Measurements from ENCODE around the gene BOK. TPM values are rescaled to one million over a fixed set of nuclear protein-coding genes. Genes with fewer than 3 reads are reported as not detected.

BOK gene
- polyA plus RNA-seq, 3 donors, result 0.05 TPM; not detected in 2

DNA sequence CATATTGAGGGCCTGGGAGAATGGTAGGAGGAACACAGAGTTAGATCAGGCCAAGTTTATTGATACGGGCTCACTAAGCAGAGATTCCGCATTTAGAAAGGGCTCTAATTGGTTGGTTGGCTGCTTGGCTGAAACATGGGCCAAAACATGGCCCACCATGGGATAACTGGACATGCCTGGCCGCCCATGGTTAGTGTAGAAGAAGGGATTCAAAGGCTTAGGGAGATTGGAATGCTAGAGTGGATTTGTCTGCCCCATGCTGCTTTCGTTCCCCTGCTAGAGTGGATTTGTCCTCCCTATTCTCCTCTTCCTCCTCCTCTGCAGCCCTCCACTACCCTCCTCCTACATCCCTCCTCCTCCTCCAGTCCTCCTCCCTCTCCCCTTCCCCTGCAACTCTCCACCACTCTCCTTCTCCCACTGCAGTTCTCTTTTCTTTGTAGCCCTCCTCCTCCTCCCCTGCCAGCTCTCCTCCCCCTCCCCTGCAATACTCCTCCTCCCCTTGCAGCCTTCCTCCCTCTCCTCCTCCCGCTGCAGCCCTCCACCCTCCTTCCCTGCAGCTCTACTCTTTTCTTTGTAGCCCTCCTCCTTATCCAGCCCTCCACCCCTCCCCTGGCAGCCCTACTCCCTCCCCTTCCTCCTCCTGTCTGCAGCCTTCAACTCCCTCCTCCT, 17.2 kb downstream of the BOK start:
- Mint-ChIP-seq H3K27ac (peak overlapping the region in 1 of 7 donors; percentile 50), H3K4me3 (no peak overlapping the region)

DNA sequence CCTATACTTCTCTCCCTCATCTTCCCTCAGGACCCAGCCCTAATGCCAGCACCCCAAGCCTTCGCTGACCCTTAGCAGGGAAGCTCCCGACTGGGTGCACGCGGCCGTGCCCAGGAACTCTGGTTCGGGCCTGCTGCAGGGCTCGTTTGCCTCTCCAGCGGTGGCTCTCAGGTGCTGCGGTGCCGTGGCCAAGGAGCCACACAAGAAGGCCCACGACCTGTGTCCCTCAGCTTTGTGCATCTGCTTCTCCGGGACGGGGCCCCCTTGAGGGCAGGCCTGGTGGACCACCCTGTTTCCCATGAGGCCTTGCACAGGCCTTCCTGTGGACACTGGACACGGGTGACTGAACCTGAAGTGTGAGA, 17.7 kb downstream of the BOK start:
- Histone ChIP-seq H3K4me2 (replicated peaks; ENCODE audit: extremely low read depth, low read length, poor library complexity, severe bottlenecking) (no peak overlapping the region), H3K27ac (ENCODE audit: low read depth in 1 of 2, low read length in 2 of 2) (no peak overlapping the region), H3K4me3 (replicated peaks in 1 of 3; ENCODE audit: low read depth in 2 of 3, low read length in 3 of 3) (no peak overlapping the region), H4K20me1 (ENCODE audit: insufficient read depth, low read length) (no peaks in the 10 kb centered on the region), H3K36me3 (replicated peaks in 1 of 2; ENCODE audit: control insufficient read depth in 1 of 2, insufficient read depth in 2 of 2, low read length in 2 of 2) (no peaks in the 10 kb centered on the region), H3K9me3 (replicated peaks in 1 of 2; ENCODE audit: control insufficient read depth in 1 of 2, insufficient read depth in 1 of 2, low read length in 2 of 2) (peaks cover 0 to 17% of the 10 kb centered on the region in 2 donors), H2AFZ (ENCODE audit: insufficient read depth, low read depth, low read length, poor library complexity, severe bottlenecking) (no peak overlapping the region), H3K9ac (ENCODE audit: insufficient read depth, low read length, poor library complexity, severe bottlenecking) (no peak overlapping the region), H3K79me2 (ENCODE audit: insufficient read depth, low read length) (no peaks in the 10 kb centered on the region), H3K4me1 (ENCODE audit: control insufficient read depth in 1 of 2, insufficient read depth in 2 of 2, low read length in 2 of 2) (no peaks in the 10 kb centered on the region), H3K27me3 (ENCODE audit: control insufficient read depth in 2 of 2, insufficient read depth in 2 of 2, low read length in 2 of 2) (no peaks in the 10 kb centered on the region)
- no peak overlapping the region for H3K27ac Mint-ChIP-seq
- intact Hi-C loops (cut with micrococcal nuclease), result no loop called here
- H3K36me3 Mint-ChIP-seq, result peaks cover 2 to 14% of the 10 kb centered on the region in 2 donors
- TF ChIP-seq, protein P1, sequence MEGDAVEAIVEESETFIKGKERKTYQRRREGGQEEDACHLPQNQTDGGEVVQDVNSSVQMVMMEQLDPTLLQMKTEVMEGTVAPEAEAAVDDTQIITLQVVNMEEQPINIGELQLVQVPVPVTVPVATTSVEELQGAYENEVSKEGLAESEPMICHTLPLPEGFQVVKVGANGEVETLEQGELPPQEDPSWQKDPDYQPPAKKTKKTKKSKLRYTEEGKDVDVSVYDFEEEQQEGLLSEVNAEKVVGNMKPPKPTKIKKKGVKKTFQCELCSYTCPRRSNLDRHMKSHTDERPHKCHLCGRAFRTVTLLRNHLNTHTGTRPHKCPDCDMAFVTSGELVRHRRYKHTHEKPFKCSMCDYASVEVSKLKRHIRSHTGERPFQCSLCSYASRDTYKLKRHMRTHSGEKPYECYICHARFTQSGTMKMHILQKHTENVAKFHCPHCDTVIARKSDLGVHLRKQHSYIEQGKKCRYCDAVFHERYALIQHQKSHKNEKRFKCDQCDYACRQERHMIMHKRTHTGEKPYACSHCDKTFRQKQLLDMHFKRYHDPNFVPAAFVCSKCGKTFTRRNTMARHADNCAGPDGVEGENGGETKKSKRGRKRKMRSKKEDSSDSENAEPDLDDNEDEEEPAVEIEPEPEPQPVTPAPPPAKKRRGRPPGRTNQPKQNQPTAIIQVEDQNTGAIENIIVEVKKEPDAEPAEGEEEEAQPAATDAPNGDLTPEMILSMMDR (IDR thresholded peaks at IDR 0.05), result no peak
- WGBS (ENCODE audit: insufficient coverage), result 97% methylated on average over 13 of the region's 14 CpGs
- H3K27me3 Mint-ChIP-seq (ENCODE audit: low read depth in 3 of 3), result peaks cover 0 to 4% (median 0%) of the 10 kb centered on the region in 3 donors
- no peaks in the 10 kb centered on the region for H3K4me1 Mint-ChIP-seq
- peaks cover 1 to 10% (median 5%) of the 10 kb centered on the region in 7 donors for H3K9me3 Mint-ChIP-seq
- H3K4me3 Mint-ChIP-seq, result no peak overlapping the region
- DNase-seq, result no peak

More for the DNA sequence above, 17.2 kb downstream of the BOK start:
- H3K27me3 Mint-ChIP-seq (ENCODE audit: low read depth in 3 of 3), result peaks cover 0 to 4% (median 0%) of the 10 kb centered on the region in 3 donors
- intact Hi-C loops (cut with micrococcal nuclease), result no loop called here
- no peak overlapping the region for H3K9ac ChIP-seq (ENCODE audit: insufficient read depth, low read length, poor library complexity, severe bottlenecking)
- H3K79me2 ChIP-seq (ENCODE audit: insufficient read depth, low read length), result no peaks in the 10 kb centered on the region
- H3K4me1 Mint-ChIP-seq, result no peaks in the 10 kb centered on the region
- no peak for DNase-seq
- H3K27ac ChIP-seq (ENCODE audit: low read depth in 1 of 2, low read length in 2 of 2), result no peak overlapping the region
- H3K4me1 ChIP-seq (ENCODE audit: control insufficient read depth in 1 of 2, insufficient read depth in 2 of 2, low read length in 2 of 2), result no peaks in the 10 kb centered on the region
- TF ChIP-seq, protein P1 (IDR thresholded peaks at IDR 0.05), result no peak
- H2AFZ ChIP-seq (ENCODE audit: insufficient read depth, low read depth, low read length, poor library complexity, severe bottlenecking), result no peak overlapping the region
- H3K9me3 ChIP-seq (replicated peaks in 1 of 2; ENCODE audit: control insufficient read depth in 1 of 2, insufficient read depth in 1 of 2, low read length in 2 of 2), result peaks cover 0 to 12% of the 10 kb centered on the region in 2 donors
- H3K4me3 ChIP-seq (replicated peaks in 1 of 3; ENCODE audit: low read depth in 2 of 3, low read length in 3 of 3), result no peak overlapping the region
- WGBS (ENCODE audit: insufficient coverage), result 93% methylated on average over 5 of the region's 5 CpGs
- no peaks in the 10 kb centered on the region for H4K20me1 ChIP-seq (ENCODE audit: insufficient read depth, low read length)
- H3K9me3 Mint-ChIP-seq, result peaks cover 2 to 5% (median 4%) of the 10 kb centered on the region in 7 donors
- no peaks in the 10 kb centered on the region for H3K36me3 ChIP-seq (replicated peaks in 1 of 2; ENCODE audit: control insufficient read depth in 1 of 2, insufficient read depth in 2 of 2, low read length in 2 of 2)
- no peak overlapping the region for H3K4me2 ChIP-seq (replicated peaks; ENCODE audit: extremely low read depth, low read length, poor library complexity, severe bottlenecking)
- peaks cover 2 to 9% of the 10 kb centered on the region in 2 donors for H3K36me3 Mint-ChIP-seq
- no peaks in the 10 kb centered on the region for H3K27me3 ChIP-seq (ENCODE audit: control insufficient read depth in 2 of 2, insufficient read depth in 2 of 2, low read length in 2 of 2)
